Erythroblast (primary cell): ENCODE measurements around the gene KANK4.

Experiments
- DNase-seq, 2 experiments: peaks; one replicate each; lab custom pipeline; 2025; lab: John Stamatoyannopoulos, UW
- GATA1 ChIP-seq: IDR thresholded peaks from 2 replicates; pipeline ENCODE4 v1.6.1; 2011; ENCODE audit warnings: low read depth, mild to moderate bottlenecking, control low read depth, low read length, moderate library complexity
- POLR2A ChIP-seq: IDR thresholded peaks from 2 replicates; pipeline ENCODE4 v1.6.1; 2011; ENCODE audit warnings: mild to moderate bottlenecking, low read length

Gene KANK4

DNA sequence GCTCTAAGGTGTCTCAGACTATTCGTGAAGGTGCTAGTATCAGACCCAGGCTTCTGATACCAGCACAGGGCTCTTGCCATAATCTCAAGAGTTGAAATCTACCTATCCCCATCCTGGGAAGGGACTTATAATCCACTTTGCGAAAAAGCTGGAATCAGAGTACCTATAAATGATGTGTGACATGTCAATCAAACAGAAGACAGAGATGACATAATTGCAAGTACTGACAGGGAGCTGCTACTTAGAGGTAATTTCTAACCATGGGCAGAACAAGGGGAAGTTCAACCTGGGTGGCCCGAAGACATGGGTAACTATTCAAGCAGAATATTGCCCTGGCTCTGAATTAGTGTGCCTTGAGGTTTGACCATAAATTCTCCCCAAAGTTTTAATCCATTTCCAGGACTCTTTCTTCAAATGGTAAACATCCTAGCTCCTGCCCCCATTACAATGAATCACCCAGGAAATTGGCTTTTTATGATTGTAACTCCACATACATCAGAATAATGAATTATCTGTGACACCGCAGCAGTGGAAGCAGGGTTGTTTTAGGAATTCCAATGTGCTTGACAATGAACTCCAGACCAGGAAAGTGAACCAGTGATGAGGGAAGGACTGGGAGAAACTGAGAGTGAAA, 37.2 kb downstream of the KANK4 start:
- TF ChIP-seq GATA1 (no peak), POLR2A (no peak)
- no peak for DNase-seq

- TF ChIP-seq GATA1 (no peak), POLR2A (no peak)
- DNase-seq: no peak
These were observed 38.2 kb downstream of the KANK4 start for GRCh38 chr1:62280960-62281465.

DNA sequence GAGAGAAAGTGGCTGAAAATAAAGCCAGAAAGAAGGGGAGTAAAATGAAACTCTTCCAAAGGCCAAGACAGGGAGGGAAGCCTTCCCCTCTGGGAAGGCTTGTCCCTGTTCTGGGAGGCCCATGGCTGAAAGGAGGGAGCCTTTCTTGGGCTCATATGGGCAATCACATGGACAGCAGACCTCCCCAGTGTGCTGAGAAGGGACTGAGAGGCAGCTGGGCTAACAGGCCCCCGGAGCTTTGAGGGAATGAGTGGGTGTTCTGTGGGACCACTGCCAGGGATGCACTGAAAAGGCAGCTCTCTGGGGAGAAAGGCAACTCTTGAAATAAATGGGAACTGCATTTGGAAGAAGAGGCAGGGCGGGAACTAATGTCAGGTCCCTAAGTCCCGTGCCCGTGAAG, 39.1 kb downstream of the KANK4 start:
- no peak for DNase-seq
- TF ChIP-seq POLR2A (no peak), GATA1 (no peak)

DNA sequence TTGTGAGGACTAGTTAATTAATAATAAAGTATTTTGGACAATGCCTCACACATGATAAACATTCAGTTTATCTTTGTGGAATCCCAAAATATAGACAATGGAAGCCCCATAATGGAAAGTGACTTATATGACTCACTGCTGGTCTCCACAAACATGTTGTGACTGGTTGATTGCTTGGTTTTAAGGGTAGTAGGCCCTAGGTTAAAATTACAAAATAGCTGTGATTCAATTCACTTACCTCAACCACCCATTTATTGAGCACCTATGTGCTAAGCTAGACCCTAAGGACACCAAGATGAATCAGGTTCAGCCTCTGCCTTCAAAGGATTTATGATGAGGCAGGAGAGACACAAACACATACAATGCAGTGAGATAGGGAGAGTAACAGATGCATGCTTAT, 42.4 kb downstream of the KANK4 start:
- TF ChIP-seq GATA1 (no peak), POLR2A (no peak)
- DNase-seq: no peak

DNA sequence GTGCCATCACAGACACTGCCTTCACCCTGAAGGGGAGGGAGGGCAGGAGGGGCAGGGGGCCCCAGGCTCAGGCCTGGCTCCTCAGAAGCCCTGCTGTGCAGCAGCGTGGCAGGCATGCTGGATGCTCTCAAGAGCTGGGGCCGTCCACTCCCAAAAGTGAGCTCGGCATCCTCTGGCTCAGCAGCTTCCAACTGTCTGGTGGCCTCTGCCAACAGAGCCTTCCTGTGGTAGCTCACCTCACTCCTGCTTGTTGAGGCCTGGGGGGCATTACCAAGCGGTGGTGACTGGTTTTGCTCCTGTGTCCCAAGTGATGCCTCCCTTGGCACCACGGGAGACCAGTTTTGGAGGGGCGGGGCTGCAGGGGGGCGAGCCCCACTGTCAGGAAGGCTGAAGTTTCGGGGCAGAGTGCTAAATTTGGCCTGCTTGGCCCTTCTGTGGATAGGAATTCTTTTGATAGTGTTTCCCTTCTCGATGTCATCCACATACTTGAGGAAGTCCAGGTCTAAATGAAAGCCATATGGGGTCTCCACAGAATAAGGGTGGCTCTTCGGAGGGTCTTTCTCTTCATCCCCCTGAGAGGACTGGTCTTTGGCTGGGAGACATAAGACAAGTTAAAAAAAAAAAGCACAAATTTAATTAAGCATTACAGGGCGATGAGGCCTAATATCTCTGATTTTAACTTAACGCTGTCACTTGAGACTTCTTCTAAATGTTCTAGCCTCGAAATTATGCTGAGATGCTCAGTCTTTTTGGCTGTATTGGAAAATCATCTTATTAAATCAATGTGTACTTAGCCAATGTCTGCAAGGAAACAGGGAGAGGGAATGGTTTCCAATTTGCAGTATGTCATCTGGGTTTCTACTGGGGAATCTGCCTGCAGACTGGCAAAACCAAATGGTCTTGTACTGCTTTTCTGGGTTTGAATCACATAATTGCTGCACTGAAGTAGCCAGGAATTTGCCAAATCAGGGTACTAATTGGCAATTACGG, 44.4 kb downstream of the KANK4 start:
- no peak for DNase-seq
- no peak for TF ChIP-seq POLR2A
- TF ChIP-seq GATA1: no peak

- TF ChIP-seq POLR2A (no peak), GATA1 (no peak)
- DNase-seq: no peak
These were observed 45.3 kb downstream of the KANK4 start for GRCh38 chr1:62273953-62274352.

GRCh38 chr1:62271948-62272728, 47.1 kb downstream of the KANK4 start:
- no peak for DNase-seq
- no peak for TF ChIP-seq GATA1
- no peak for TF ChIP-seq POLR2A

DNA sequence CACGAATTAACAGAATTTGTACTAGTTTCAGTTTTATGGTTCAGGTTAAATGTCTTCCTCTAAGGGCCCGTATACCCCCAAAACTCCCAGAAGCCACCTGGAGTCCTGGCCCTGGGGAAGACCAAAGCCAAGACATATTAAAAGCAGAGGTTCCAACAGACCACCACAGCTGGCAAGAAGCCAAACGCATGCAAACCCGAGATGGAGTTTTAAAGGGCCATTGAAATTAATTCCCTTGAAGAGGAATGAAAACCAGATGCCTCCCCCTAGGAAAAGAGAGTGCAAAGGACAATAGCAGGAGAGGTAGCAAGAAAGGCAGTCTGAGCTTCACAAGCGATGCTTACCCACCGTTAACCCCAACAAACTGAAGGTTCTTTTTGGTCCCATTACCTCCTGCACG, 48.1 kb downstream of the KANK4 start:
- DNase-seq: no peak
- TF ChIP-seq POLR2A (no peak), GATA1 (no peak)

- DNase-seq: no peak
- no peak for TF ChIP-seq GATA1
- no peak for TF ChIP-seq POLR2A
These were observed 49.3 kb downstream of the KANK4 start for GRCh38 chr1:62269851-62270495.

DNA sequence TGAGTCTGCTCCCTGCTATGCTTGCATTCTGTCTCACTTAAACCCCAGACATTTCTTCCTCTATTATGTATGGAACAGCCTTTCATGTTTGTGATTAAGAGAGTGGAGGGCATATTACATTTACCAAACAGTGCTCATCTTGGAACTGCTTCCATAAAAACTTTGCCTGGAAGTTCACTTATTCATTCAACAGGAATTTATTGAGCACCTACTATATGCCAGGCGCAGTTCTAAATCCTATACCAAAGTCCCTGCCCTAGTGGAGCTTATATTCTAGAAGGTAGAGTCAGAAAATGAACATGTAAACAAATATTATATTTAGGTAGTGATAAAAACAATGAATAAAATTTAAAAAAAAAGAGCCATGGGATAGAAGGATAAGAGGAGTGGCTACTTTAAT, 49.8 kb downstream of the KANK4 start:
- TF ChIP-seq POLR2A (no peak), GATA1 (no peak)
- DNase-seq: no peak

GRCh38 chr1:62268315-62268714, 50.9 kb downstream of the KANK4 start:
- TF ChIP-seq POLR2A: no peak
- TF ChIP-seq GATA1: no peak
- DNase-seq: no peak

GRCh38 chr1:62265956-62266935, 53.0 kb downstream of the KANK4 start:
- TF ChIP-seq GATA1: no peak
- no peak for TF ChIP-seq POLR2A
- DNase-seq: no peak
